Activated CD8-positive, alpha-beta memory T cell treated with anti-CD3 and anti-CD28 coated beads for 24 hours (primary cell): ENCODE measurements around the gene HMOX2.

ENCODE experiments used
- DNase-seq: peaks from one replicate; pipeline ENCODE4 v3.0.0-alpha.2; 2020

The HMOX2 gene

DNA sequence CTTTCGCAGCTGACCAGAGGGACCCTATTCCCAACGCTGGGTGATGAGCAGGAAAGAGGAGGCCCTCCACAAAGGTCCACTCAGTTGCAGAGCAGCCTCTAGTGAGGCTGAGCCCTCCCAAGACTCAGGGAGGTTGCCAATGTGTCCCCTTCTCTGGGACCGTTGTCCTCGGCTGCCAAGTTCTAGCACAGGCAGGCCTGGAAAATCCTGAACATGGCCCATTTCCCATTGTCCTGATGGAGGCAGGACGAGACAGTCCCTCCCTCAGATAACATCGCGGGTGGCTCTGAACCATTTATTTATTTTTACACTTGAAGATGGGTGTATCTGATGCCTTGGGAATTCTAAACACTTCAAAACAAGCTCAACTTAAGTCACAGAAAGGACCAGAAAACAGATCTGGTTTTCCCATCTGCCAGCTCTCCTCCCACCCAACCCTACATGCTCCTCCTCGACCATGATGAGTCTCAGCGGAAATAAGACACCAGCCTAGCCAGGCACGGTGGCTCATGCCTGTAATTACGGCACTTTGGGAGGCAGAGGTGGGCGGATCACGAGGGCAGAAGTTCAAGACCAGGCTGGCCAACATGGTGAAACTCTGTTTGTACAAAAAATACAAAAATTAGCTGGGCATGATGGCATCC, 49.6 kb downstream of the HMOX2 start:
- DNase-seq, result no peak

- DNase-seq, result peak; percentile 70
Observed at GRCh38 chr16:4529085-4530060, 53.2 kb downstream of the HMOX2 start.

GRCh38 chr16:4531811-4532210, 55.6 kb downstream of the HMOX2 start:
- DNase-seq, result no peak

GRCh38 chr16:4532238-4532637, 56.0 kb downstream of the HMOX2 start:
- no peak for DNase-seq

- no peak for DNase-seq
Observed at GRCh38 chr16:4533490-4533889, 57.3 kb downstream of the HMOX2 start.

- DNase-seq, result no peak
Observed at GRCh38 chr16:4534151-4534790, 58.1 kb downstream of the HMOX2 start.

GRCh38 chr16:4535627-4536108, 59.5 kb downstream of the HMOX2 start:
- peak; percentile 77 for DNase-seq

DNA sequence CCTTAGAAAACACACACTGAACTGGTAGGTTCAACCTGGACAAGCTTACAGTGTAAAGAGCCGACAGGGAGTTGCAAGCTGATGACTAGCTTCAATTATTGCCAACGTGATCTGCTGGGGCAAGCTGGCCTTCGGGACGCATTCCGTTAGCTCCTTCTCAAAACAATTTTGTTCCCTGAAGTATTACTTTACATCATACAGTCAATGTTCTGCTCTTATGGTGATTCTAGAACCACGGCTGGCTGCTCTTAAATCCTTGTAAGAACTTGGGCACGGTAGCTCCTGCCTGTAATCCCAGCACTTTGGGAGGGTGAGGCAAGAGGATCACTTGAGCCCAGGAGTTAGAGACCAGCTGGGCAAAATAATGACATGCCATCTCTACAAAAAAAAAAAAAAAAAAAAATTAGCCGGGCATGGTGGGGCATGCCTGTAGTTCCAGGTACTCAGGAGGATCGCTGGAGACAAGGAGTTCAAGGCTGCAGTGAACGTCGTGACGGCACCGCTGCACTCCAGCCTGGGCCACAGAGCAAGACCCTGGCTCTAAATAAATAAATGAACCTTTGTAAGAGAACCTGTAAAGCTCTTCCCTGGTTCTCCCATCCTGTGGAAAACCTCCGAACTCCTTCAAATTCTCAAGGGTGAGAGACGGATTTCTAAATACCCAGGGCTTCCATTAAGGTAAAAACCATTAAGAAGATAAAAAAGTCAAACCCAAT, 60.4 kb downstream of the HMOX2 start:
- DNase-seq, result no peak

DNA sequence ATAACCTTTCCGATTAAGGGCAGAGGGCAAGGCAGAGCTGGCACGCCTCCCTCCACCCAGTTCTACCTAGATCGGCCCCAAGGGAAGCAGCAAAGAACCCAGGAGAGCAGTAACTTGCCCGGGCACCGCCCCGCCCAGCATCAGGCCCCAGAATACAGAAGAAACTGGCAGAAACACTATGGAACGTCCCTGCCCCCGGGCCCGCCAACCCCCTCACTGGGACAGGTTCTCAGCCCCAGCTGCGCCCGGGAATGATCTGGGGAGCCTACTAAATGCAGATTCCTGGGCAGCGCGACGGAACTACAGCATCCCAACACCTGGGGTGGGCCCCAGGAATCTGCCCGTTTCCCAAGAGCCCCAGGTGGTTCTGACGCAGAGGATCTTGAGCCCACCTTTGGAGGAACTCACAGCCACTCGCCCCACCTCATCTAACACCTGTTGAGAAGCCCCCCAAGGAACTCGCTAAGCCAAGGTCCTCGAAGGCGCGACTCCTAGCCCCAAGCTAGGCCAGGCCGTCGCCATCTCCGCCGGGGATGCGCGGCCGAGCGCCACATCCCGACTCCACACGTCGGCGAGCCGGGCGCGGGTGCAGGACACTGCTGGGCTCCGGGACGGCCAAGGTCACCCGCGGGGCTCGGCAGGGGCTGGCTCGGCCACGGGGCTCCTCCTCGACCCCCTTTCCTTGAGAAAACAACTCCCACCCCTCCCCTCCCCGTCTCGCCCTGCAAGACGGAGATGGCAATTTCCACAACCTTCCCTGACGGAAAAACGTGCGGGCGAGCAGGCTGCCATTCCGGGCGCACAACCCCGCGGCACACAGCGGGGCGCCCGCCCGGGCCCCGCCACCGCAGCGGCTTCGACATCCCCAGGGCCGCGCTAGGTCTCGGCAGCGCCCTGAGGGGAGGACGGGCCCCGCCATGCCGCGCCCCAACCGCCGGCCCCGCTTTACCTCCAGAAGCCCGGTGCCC, 61.5 kb downstream of the HMOX2 start:
- no peak for DNase-seq

- DNase-seq, result peak; percentile 100
Observed at GRCh38 chr16:4538350-4539235, 62.4 kb downstream of the HMOX2 start, which contains the start of gene CDIP1. CDIP1 (minus strand) TSS chr16:4538773; CDS start chr16:4514130, 24,643 bp downstream.

DNA sequence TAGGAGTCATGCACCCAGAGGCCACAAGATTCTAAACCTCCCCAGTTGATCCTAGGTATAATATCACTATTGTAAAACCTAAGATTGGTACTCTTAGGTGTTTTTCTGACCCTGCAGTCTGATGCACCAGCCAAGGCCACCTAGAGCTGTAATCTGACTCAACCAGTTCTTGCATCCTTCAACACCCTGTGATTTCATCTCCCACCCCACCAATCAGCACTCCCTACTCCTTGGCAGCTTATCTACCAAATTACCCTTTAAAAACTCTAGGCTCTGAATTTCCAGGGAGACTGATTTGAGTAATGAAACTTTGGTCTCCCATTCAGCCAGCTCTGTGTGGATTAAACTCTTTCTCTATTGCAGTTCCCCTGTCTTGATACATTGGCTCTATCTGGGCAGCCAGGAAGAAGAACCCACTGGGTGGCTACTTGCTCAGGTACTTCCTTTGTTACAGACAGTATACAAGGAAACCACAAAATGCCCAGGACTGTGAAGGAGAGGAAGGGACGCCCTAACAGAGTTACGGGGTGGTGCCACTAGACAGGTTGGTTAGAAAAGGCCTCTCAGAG, 63.6 kb downstream of the HMOX2 start:
- DNase-seq, result no peak

DNA sequence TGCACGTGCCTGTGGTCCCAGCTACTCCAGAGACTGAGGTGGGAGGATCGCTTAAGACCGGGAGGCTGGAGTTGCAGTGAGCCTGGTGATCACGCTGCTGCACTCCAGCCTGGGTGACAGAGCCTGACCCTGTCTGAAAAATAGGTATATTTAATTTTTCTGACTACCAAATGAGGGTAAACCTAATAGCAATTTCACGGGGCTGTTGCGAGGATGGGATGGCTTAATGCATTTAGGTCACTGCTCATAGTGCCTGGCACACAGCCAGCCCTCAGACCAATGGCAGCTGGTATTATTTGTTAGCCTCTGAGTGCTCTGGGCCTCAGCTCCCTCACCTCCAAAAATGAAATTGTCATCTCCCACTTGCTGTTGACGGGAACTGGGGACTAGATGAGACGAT, 68.3 kb downstream of the HMOX2 start:
- no peak for DNase-seq

DNA sequence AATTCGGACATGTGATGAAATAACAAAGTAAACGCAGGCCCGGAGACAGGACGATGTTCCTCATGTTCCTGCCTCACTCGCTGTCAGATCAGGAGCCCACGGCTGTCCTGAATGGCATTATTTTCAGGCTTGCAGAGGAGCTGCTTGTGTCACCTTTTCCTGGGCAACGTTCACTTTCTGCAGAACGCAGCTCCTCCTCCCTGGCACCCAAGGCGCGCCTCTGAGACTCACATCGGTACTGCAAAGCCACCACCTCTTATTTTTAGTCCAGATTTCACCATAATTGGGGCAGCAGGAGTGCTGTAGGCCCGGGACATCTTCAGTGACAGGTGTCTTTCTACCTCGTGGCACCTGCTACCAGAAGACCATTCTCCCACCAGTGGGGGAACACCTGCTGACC, 71.9 kb downstream of the HMOX2 start:
- DNase-seq, result no peak

GRCh38 chr16:4550591-4550990, 74.4 kb downstream of the HMOX2 start:
- no peak for DNase-seq

- DNase-seq, result no peak
Observed at GRCh38 chr16:4552541-4552940, 76.3 kb downstream of the HMOX2 start.

- DNase-seq, result no peak
Observed at GRCh38 chr16:4556112-4556511, 79.9 kb downstream of the HMOX2 start, which contains the start of gene C16orf96. C16orf96 (plus strand) TSS chr16:4556340; CDS start chr16:4556490, 150 bp downstream.

DNA sequence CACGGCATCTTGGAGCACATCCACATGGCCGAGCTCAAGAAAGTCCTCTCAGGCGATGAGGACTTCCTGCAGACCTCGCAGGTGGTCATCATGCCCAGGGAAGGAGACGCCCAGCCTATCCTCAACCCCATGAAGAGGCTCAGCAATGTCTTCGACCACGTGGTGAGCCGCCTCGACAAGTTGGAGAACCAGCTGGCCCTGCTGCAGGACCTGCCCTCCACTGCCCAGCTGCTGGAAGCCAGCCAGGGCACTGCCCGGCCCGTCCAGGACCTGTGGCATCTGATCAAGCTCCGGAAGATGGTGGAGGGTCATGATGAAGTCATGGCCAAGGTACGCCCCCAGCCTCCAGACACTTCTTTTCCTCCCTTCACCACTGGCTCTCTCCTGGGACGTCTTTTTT, 80.4 kb downstream of the HMOX2 start:
- DNase-seq, result no peak

GRCh38 chr16:4557973-4558372, 81.8 kb downstream of the HMOX2 start:
- DNase-seq, result no peak
